Naive thymus-derived CD4-positive, alpha-beta T cell (primary cell): Measurements from ENCODE around the gene EDNRB. TPM values are rescaled to one million over a fixed set of nuclear protein-coding genes. Genes with fewer than 3 reads are reported as not detected.

Experiments used
- ATAC-seq: fragments of 150-1000 bp; cut with Tn5 transposase; 2 replicates; pipeline ENCODE4 v1.10.0; 2021; ENCODE audit warnings: mild to moderate bottlenecking, moderate library complexity
- CTCF ChIA-PET: fragments of 350-600 bp; sonication (Branson Sonifier 250); formaldehyde crosslinking; loops from one replicate; lab custom pipeline; 2021; ENCODE audit warnings: antibody characterized with exemption; lab: Charles Lee
- POLR2A ChIA-PET: fragments of 350-600 bp; sonication (Branson Sonifier 250); formaldehyde crosslinking; loops from one replicate; lab custom pipeline; 2021; ENCODE audit warnings: antibody characterized with exemption, inconsistent platforms; lab: Charles Lee
- DNase-seq, 9 donors: peaks; one replicate each; pipeline versions ENCODE4 v3.0.0 to v3.0.0-alpha.2; 2020 to 2022; ENCODE audit warnings: mixed read lengths in 1 of 9
- H3K27ac ChIP-seq: one replicate; pipeline ENCODE4 v1.7.0; 2013; ENCODE audit warnings: mild to moderate bottlenecking, low read depth, low read length, moderate library complexity
- H3K27me3 ChIP-seq, 2 donors: one replicate each; pipeline ENCODE4 v1.7.0; 2013; ENCODE audit warnings: low read length in 2 of 2, mild to moderate bottlenecking in 2 of 2, moderate library complexity in 2 of 2; ENCODE audit not compliant: control insufficient read depth in 2 of 2, insufficient read depth in 2 of 2
- H3K36me3 ChIP-seq, 3 experiments: 1 replicate in 2 of 3; 2 replicates in 1 of 3; pipeline ENCODE4 v1.7.0; 2013; ENCODE audit warnings: low read length in 3 of 3, mild to moderate bottlenecking in 3 of 3, moderate library complexity in 1 of 3; ENCODE audit not compliant: insufficient read depth in 3 of 3, control insufficient read depth in 2 of 3
- H3K4me1 ChIP-seq, 2 donors: one replicate each; pipeline ENCODE4 v1.7.0; 2013; ENCODE audit warnings: low read length in 2 of 2, mild to moderate bottlenecking in 2 of 2, moderate library complexity in 1 of 2; ENCODE audit not compliant: control insufficient read depth in 2 of 2, insufficient read depth in 2 of 2
- H3K4me3 ChIP-seq: 2 replicates; pipeline ENCODE4 v1.7.0; 2013; ENCODE audit warnings: mild to moderate bottlenecking, low read length
- H3K9me3 ChIP-seq, 3 experiments: 1 replicate in 2 of 3; 2 replicates in 1 of 3; pipeline ENCODE4 v1.7.0; 2013; ENCODE audit warnings: low read length in 3 of 3; ENCODE audit not compliant: control insufficient read depth in 2 of 3
- H3K27ac Mint-ChIP-seq, 9 donors: one replicate each; pipeline ENCODE4 v1.8.0; 2020 to 2022; ENCODE audit warnings: mixed read lengths in 9 of 9, mild to moderate bottlenecking in 8 of 9, moderate library complexity in 5 of 9, inconsistent platforms in 2 of 9
- H3K27me3 Mint-ChIP-seq, 5 donors: one replicate each; pipeline ENCODE4 v1.8.0; 2021 to 2022; ENCODE audit warnings: mixed read lengths in 5 of 5, mild to moderate bottlenecking in 1 of 5
- H3K36me3 Mint-ChIP-seq, 5 donors: one replicate each; pipeline ENCODE4 v1.8.0; 2020 to 2022; ENCODE audit warnings: mixed read lengths in 5 of 5, mild to moderate bottlenecking in 3 of 5, inconsistent platforms in 1 of 5
- H3K4me1 Mint-ChIP-seq, 7 donors: one replicate each; pipeline ENCODE4 v1.8.0; 2020 to 2022; ENCODE audit warnings: mixed read lengths in 7 of 7, mild to moderate bottlenecking in 3 of 7, inconsistent platforms in 1 of 7
- H3K4me3 Mint-ChIP-seq, 10 donors: one replicate each; pipeline ENCODE4 v1.8.0; 2020 to 2022; ENCODE audit warnings: mild to moderate bottlenecking in 10 of 10, mixed read lengths in 10 of 10, moderate library complexity in 6 of 10, inconsistent platforms in 2 of 10
- H3K9me3 Mint-ChIP-seq, 11 donors: one replicate each; pipeline ENCODE4 v1.8.0; 2020 to 2022; ENCODE audit warnings: mixed read lengths in 11 of 11, mild to moderate bottlenecking in 4 of 11, inconsistent platforms in 1 of 11, moderate library complexity in 1 of 11
- intact Hi-C, 2 donors: fragments of 100-400 bp; cut with micrococcal nuclease; formaldehyde crosslinking; loops; one replicate each; pipeline ENCODE4 v1.15.1; 2023
- polyA plus RNA-seq, 2 donors: library from polyadenylated mRNA; unstranded; fragments of 300-500 nt; fragmentation: Illumina TruSeq; gene quantifications; one replicate each; pipeline ENCODE4 v1.2.3, GENCODE V29; 2021
- total RNA-seq, 6 experiments: library from RNA in 5 of 6; stranded (reverse) in 5 of 6; gene quantifications; 1 replicate in 5 of 6; 2 replicates in 1 of 6; pipeline ENCODE4 v1.2.3 and lab custom pipeline; 2021 to 2026

Gene EDNRB
- total and polyA plus RNA-seq, 7 experiments from 2014 or later, result 0.32 TPM; not detected in 6

DNA sequence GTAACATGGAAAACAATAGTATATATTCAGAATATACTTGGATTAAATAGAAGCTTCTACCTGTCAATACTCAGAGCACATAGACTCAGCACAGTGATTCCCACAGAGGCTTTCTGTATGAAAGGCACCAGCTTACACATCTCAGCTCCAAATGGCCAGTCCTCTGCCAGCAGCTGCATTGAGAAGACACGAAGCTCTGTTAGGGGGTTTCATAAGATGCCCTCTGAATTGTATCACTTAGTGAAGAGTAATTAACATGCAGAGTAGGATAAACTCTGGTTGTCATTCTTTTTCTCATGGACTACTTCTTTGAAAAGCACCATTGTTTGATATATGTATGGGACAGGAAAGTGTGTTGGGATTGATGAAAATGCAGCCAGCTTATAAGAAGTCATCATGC lies 15.2 kb downstream of the EDNRB start:
- Histone ChIP-seq H3K36me3 (no peaks in the 10 kb centered on the region), H3K27me3 (no peaks in the 10 kb centered on the region), H3K4me1 (no peaks in the 10 kb centered on the region), H3K27ac (no peak overlapping the region), H3K4me3 (no peak overlapping the region), H3K9me3 (no peaks in the 10 kb centered on the region)
- no peak overlapping the region for H3K4me3 Mint-ChIP-seq
- CTCF ChIA-PET, result no interaction called here
- H3K36me3 Mint-ChIP-seq, result peaks cover 0 to 4% (median 0%) of the 10 kb centered on the region in 5 donors
- H3K27ac Mint-ChIP-seq, result no peak overlapping the region
- H3K4me1 Mint-ChIP-seq, result peaks cover 0 to 1% (median 0%) of the 10 kb centered on the region in 7 donors
- ATAC-seq, result no peak
- DNase-seq, result no peak
- intact Hi-C loops, result no loop called here
- peaks cover 0 to 11% (median 5%) of the 10 kb centered on the region in 11 donors for H3K9me3 Mint-ChIP-seq
- peaks cover 3 to 14% (median 7%) of the 10 kb centered on the region in 5 donors for H3K27me3 Mint-ChIP-seq
- POLR2A ChIA-PET, result no interaction called here

DNA sequence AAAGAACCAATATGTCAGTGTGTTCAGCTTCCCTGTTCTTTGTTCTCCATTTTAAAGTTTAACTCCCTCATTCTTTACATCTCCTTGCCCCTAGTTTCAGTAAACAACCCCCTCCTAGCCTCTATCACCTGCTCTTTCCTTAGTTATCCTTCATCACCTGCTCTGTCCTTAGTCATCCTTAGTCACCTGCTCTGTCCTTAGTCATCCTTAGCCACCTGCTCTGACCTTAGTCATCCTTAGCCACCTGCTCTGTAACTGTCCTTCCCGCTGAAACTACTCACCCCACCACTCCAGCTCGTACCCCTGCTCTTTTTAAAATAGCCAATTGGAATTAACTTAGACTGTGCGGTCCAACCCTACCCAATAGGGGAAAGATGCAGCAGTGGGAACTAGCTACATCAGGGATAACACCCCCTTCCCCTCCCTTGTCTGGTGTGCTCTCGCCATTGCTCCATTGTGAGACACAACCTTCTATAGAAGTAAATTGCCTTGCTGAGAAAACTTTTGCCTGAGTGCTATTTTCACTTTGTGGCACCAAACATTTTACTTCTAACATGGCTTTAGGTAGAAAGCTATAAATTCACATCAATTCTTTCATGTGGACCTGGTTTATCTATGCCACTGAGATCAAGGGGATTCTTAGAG lies 16.2 kb downstream of the EDNRB start:
- Mint-ChIP-seq H3K4me1 (peaks cover 0 to 1% (median 0%) of the 10 kb centered on the region in 7 donors), H3K9me3 (peaks cover 0 to 11% (median 5%) of the 10 kb centered on the region in 11 donors), H3K4me3 (no peak overlapping the region), H3K27me3 (peaks cover 3 to 21% (median 10%) of the 10 kb centered on the region in 5 donors), H3K36me3 (peaks cover 0 to 4% (median 0%) of the 10 kb centered on the region in 5 donors), H3K27ac (no peak overlapping the region)
- no peak overlapping the region for H3K27ac ChIP-seq
- H3K9me3 ChIP-seq, result no peaks in the 10 kb centered on the region
- no peaks in the 10 kb centered on the region for H3K27me3 ChIP-seq
- H3K36me3 ChIP-seq, result no peaks in the 10 kb centered on the region
- ATAC-seq (no peak), DNase-seq (no peak)
- no peaks in the 10 kb centered on the region for H3K4me1 ChIP-seq
- POLR2A ChIA-PET, result no interaction called here
- CTCF ChIA-PET, result no interaction called here
- intact Hi-C loops, result no loop called here
- H3K4me3 ChIP-seq, result no peak overlapping the region

DNA sequence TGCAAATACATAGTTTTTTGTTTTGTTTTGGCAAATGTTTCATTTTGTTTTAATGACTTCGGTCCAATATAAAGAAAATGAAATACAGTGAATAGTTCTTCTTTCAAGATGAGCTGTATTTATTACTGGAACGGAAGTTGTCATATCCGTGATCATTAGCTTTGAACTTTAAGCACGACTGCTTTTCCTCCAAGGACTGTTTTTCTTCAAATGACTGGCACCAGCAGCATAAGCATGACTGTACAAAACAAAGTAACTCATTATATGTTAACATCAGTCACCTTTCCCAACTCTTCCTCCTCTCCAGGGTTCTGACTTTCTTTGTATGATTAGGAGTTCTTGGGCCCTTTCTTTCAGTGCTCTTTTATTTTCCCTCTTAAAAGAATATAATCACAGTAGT lies 20.5 kb downstream of the EDNRB start:
- ATAC-seq (no peak), DNase-seq (no peak)
- CTCF ChIA-PET, result no interaction called here
- Histone ChIP-seq H3K36me3 (no peaks in the 10 kb centered on the region), H3K27me3 (no peaks in the 10 kb centered on the region), H3K4me3 (no peak overlapping the region), H3K4me1 (no peaks in the 10 kb centered on the region), H3K9me3 (no peaks in the 10 kb centered on the region), H3K27ac (no peak overlapping the region)
- H3K9me3 Mint-ChIP-seq, result peaks cover 0 to 9% (median 5%) of the 10 kb centered on the region in 11 donors
- H3K4me3 Mint-ChIP-seq, result no peak overlapping the region
- peaks cover 0 to 4% (median 0%) of the 10 kb centered on the region in 5 donors for H3K36me3 Mint-ChIP-seq
- peaks cover 5 to 20% (median 14%) of the 10 kb centered on the region in 5 donors for H3K27me3 Mint-ChIP-seq
- POLR2A ChIA-PET, result no interaction called here
- no peak overlapping the region for H3K27ac Mint-ChIP-seq
- intact Hi-C loops, result no loop called here
- peaks cover 0 to 1% (median 0%) of the 10 kb centered on the region in 7 donors for H3K4me1 Mint-ChIP-seq

DNA sequence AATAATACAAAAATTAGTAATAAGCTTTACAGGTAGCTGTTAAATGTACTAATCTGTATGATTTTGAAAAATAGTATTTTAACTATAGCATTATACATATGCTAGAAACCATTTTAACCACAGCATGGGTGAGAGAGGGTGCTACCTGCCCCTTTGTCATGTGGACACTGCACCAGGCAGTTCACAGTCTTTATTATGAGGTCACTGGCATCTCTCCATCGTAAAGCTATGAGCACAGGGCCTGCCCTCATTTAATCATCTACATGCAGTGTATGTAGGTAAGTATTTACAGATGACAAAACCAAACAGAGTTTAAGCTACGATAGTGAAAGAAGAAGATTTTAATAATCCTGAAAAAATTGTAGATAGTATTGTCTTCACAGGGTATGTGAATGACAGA lies 21.7 kb downstream of the EDNRB start:
- CTCF ChIA-PET, result no interaction called here
- POLR2A ChIA-PET, result no interaction called here

DNA sequence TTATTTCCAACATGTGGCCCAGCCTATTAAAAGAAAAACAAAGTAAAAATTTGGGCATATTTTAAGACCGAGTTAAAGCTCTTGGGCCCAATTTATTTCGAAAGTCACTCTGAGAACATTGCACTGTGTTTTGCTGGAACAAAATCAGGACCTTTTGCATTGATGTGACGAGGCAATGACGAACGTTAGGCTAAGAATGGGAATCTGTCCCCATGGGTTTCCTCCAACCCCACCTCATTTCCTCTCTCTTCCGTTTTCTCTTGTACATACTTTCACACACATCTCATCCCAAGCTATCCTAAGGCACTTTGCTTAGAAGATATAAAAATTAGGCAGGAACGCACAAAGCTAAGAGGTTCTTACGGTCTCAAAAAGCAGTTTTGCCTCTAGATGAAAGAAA lies 22.1 kb downstream of the EDNRB start:
- DNase-seq (no peak), ATAC-seq (no peak)
- POLR2A ChIA-PET, result no interaction called here
- no peak overlapping the region for H3K4me3 ChIP-seq
- Mint-ChIP-seq H3K4me1 (peaks cover 0 to 3% (median 0%) of the 10 kb centered on the region in 7 donors), H3K36me3 (no peaks in the 10 kb centered on the region), H3K9me3 (peaks cover 0 to 3% (median 0%) of the 10 kb centered on the region in 11 donors), H3K27ac (no peak overlapping the region), H3K27me3 (peaks cover 5 to 27% (median 16%) of the 10 kb centered on the region in 5 donors), H3K4me3 (no peak overlapping the region)
- intact Hi-C loops, result no loop called here
- H3K9me3 ChIP-seq, result no peaks in the 10 kb centered on the region
- CTCF ChIA-PET, result no interaction called here
- no peak overlapping the region for H3K27ac ChIP-seq
- H3K4me1 ChIP-seq, result no peaks in the 10 kb centered on the region
- no peaks in the 10 kb centered on the region for H3K27me3 ChIP-seq
- no peaks in the 10 kb centered on the region for H3K36me3 ChIP-seq

More for the DNA sequence above, 21.7 kb downstream of the EDNRB start:
- Histone ChIP-seq H3K4me3 (no peak overlapping the region), H3K9me3 (no peaks in the 10 kb centered on the region), H3K4me1 (no peaks in the 10 kb centered on the region), H3K27me3 (no peaks in the 10 kb centered on the region), H3K27ac (no peak overlapping the region), H3K36me3 (no peaks in the 10 kb centered on the region)
- intact Hi-C loops, result no loop called here
- DNase-seq (no peak), ATAC-seq (no peak)
- Mint-ChIP-seq H3K36me3 (no peaks in the 10 kb centered on the region), H3K27me3 (peaks cover 5 to 27% (median 16%) of the 10 kb centered on the region in 5 donors), H3K9me3 (peaks cover 0 to 3% (median 0%) of the 10 kb centered on the region in 11 donors), H3K4me3 (no peak overlapping the region), H3K27ac (no peak overlapping the region), H3K4me1 (peaks cover 0 to 3% (median 0%) of the 10 kb centered on the region in 7 donors)

DNA sequence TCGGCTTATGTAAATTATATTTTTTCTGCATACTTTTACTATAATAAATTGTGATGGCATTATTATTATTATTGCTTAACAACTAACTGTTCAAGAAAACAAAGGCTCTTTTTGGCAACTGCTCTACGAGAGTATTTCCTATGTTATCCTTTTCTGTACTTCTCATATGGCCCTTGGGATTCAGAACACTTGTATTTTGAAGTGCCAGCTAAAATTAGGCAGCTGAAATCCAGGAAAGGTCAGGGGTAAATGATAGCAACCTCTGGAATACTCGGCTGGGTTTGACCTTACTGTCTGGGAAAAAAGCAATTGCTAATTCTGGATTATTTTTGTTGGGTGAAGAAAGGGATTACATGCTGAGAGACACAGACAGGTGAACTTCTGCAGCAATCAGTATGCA lies 23.9 kb downstream of the EDNRB start:
- H3K4me3 ChIP-seq, result no peak overlapping the region
- peaks cover 0 to 1% (median 0%) of the 10 kb centered on the region in 7 donors for H3K4me1 Mint-ChIP-seq
- intact Hi-C loops, result no loop called here
- H3K4me1 ChIP-seq, result no peaks in the 10 kb centered on the region
- CTCF ChIA-PET, result no interaction called here
- ATAC-seq (no peak), DNase-seq (no peak)
- no peak overlapping the region for H3K27ac Mint-ChIP-seq
- H3K27me3 ChIP-seq, result no peaks in the 10 kb centered on the region
- H3K27me3 Mint-ChIP-seq, result peaks cover 7 to 27% (median 14%) of the 10 kb centered on the region in 5 donors
- H3K27ac ChIP-seq, result no peak overlapping the region
- H3K4me3 Mint-ChIP-seq, result no peak overlapping the region
- no peaks in the 10 kb centered on the region for H3K9me3 ChIP-seq
- H3K36me3 Mint-ChIP-seq, result no peaks in the 10 kb centered on the region
- no peaks in the 10 kb centered on the region for H3K36me3 ChIP-seq
- peaks cover 0 to 3% (median 0%) of the 10 kb centered on the region in 11 donors for H3K9me3 Mint-ChIP-seq
- POLR2A ChIA-PET, result no interaction called here

DNA sequence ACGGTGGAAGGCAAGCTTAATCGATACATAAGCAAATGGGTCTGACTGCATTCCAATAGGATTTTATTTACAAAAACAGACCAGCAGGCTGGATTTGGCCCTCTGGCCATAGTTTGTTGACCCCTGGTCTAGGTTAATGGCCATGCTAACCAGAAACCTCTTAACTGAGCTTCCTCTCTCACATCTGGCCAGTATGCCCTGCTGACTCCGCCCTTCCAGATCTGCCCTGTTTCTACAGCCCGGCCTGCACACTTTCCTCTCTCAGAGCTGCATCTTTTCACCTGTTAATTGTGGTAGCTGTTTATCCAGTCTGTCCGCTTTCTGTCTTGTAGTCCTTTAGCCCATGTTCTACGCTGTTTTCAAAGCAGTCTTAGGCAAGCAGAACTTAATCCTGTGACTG lies 25.6 kb downstream of the EDNRB start:
- ChIA-PET CTCF (no interaction called here), POLR2A (no interaction called here)
- no peak for DNase-seq
- intact Hi-C loops, result no loop called here
- Mint-ChIP-seq H3K9me3 (peaks cover 0 to 3% (median 0%) of the 10 kb centered on the region in 11 donors), H3K36me3 (no peaks in the 10 kb centered on the region), H3K27ac (no peak overlapping the region), H3K27me3 (peaks cover 7 to 24% (median 10%) of the 10 kb centered on the region in 5 donors), H3K4me3 (no peak overlapping the region), H3K4me1 (peaks cover 0 to 1% (median 0%) of the 10 kb centered on the region in 7 donors)
- no peaks in the 10 kb centered on the region for H3K27me3 ChIP-seq
- no peak overlapping the region for H3K4me3 ChIP-seq
- no peaks in the 10 kb centered on the region for H3K4me1 ChIP-seq
- no peaks in the 10 kb centered on the region for H3K36me3 ChIP-seq
- ATAC-seq, result no peak
- no peak overlapping the region for H3K27ac ChIP-seq
- no peaks in the 10 kb centered on the region for H3K9me3 ChIP-seq
